ENCODE measurements around the gene TAP1. TPM values are rescaled to one million over a fixed set of nuclear protein-coding genes. Genes with fewer than 3 reads are reported as not detected.

TAP1 gene
- total and polyA plus RNA-seq, 2 of the 4 experiments (the other 2 are of a cell fraction), result 20.1 to 27.6 TPM

GRCh38 chr6:32815115-32815514, 38.4 kb downstream of the TAP1 start:
- no peak for TF ChIP-seq CHD1 (IDR thresholded peaks at IDR 0.05; ENCODE audit: low read depth, low read length)
- no peak for TF ChIP-seq BHLHE40 (IDR thresholded peaks at IDR 0.05; ENCODE audit: low read depth, low read length)
- TF ChIP-seq FOS (IDR thresholded peaks at IDR 0.05; ENCODE audit: low read depth, low read length), result no peak
- no peak for TF ChIP-seq RFX5 (IDR thresholded peaks at IDR 0.05; ENCODE audit: low read depth, low read length)
- no peak for TF ChIP-seq MXI1 (IDR thresholded peaks at IDR 0.05; ENCODE audit: borderline replicate concordance, low read depth, low read length)
- TF ChIP-seq NFE2L2 (IDR thresholded peaks at IDR 0.05; ENCODE audit: low read depth, low read length), result no peak
- TF ChIP-seq RCOR1 (IDR thresholded peaks at IDR 0.05; ENCODE audit: insufficient replicate concordance, low read length), result no peak
- TF ChIP-seq POLR2A (IDR thresholded peaks at IDR 0.05; ENCODE audit: low read depth, low read length), result no peak
- TF ChIP-seq RAD21 (IDR thresholded peaks at IDR 0.05; ENCODE audit: low read length), result no peak
- TF ChIP-seq USF2 (IDR thresholded peaks at IDR 0.05; ENCODE audit: low read depth, low read length), result no peak
- no peak for TF ChIP-seq ELK1 (IDR thresholded peaks at IDR 0.05; ENCODE audit: borderline replicate concordance, low read depth, low read length)
- TF ChIP-seq SMC3 (IDR thresholded peaks at IDR 0.05; ENCODE audit: low read depth, low read length), result no peak
- TF ChIP-seq CTCF (conservative IDR thresholded peaks at IDR 0.05; ENCODE audit: low read depth, low read length), result no peak
- Histone ChIP-seq H2BK15ac (ENCODE audit: low read depth, low read length) (no peak overlapping the region), H3K4me2 (ENCODE audit: low read depth, low read length) (no peak overlapping the region), H2AK5ac (ENCODE audit: low read depth, low read length) (no peak overlapping the region), H2BK20ac (ENCODE audit: low read depth, low read length) (no peak overlapping the region), H4K91ac (ENCODE audit: insufficient read depth, low read depth, low read length) (no peak overlapping the region), H3K4me3 (ENCODE audit: insufficient read depth, low read depth, low read length) (no peak overlapping the region), H3K4me1 (ENCODE audit: control insufficient read depth, insufficient read depth, low read length) (peaks cover 5% of the 10 kb centered on the region), H3K14ac (replicated peaks; ENCODE audit: low read depth, low read length) (no peak overlapping the region), H3K79me1 (ENCODE audit: low read depth in 1 of 2, low read length in 2 of 2) (no peaks in the 10 kb centered on the region), H2AK9ac (replicated peaks; ENCODE audit: low read depth, low read length, poor library complexity) (no peak overlapping the region), H3K56ac (ENCODE audit: extremely low read depth, insufficient read depth, low read length) (no peak overlapping the region), H3K36me3 (ENCODE audit: control insufficient read depth, insufficient read depth, low read length) (no peaks in the 10 kb centered on the region), H4K8ac (ENCODE audit: low read depth in 2 of 2, low read length in 2 of 2) (no peak overlapping the region), H4K20me1 (ENCODE audit: insufficient read depth, low read length) (no peaks in the 10 kb centered on the region), H3K9me3 (ENCODE audit: control insufficient read depth, insufficient read depth, low read length) (no peaks in the 10 kb centered on the region), H3K27ac (ENCODE audit: insufficient read depth, low read length) (no peak overlapping the region), H3K9me1 (ENCODE audit: insufficient read depth, low read length) (peaks cover 4% of the 10 kb centered on the region; the same call in 1 of the 2 replicates), H3K4ac (ENCODE audit: low read depth, low read length) (no peak overlapping the region), H3K23ac (ENCODE audit: low read depth, low read length) (no peak overlapping the region), H3K18ac (ENCODE audit: low read depth, low read length) (no peak overlapping the region), H2AFZ (replicated peaks; ENCODE audit: low read length, poor library complexity) (no peak overlapping the region), H2BK120ac (ENCODE audit: low read depth, low read length) (no peak overlapping the region), H4K5ac (ENCODE audit: low read depth, low read length) (no peak overlapping the region), H3K9ac (ENCODE audit: low read depth, low read length) (no peak overlapping the region), H2BK5ac (ENCODE audit: low read depth, low read length, poor library complexity, severe bottlenecking) (no peak overlapping the region), H3K27me3 (ENCODE audit: control insufficient read depth, insufficient read depth, low read length) (0 out of 2 replicates have a peak, but pooled peaks cover 1% of the 10 kb centered on the region)
- CTCF ChIA-PET, result no interaction called here
- 80% methylated on average over 1 of the region's 5 CpGs; no CpG with 5 or more reads in 1 of the 2 experiments for whole genome bisulfite sequencing, 2 experiments (ENCODE audit: extremely low coverage in 2 of 2, insufficient read length in 1 of 2)
- dilution Hi-C loops (cut with HindIII; ENCODE audit: low sequenced_read_pairs, unreplicated experiment), result no loop called here
- in situ Hi-C loops (cut with MboI; ENCODE audit: low sequenced_read_pairs), result no loop called here
- BruUV-seq (replicated peaks), result no TSS peak
- ATAC-seq (ENCODE audit: low read depth) (no peak), DNase-seq (peak; percentile 14)
- POLR2A ChIA-PET (ENCODE audit: unreplicated experiment), result no interaction called here
- intact Hi-C loops (cut with micrococcal nuclease), result no loop called here
